HG03442 (cell line): ENCODE data around the gene TOMM70.
"Not testable (repeated sequence)": the region's sequence is repeated elsewhere in the genome, so short reads cannot be mapped to it uniquely, and the experiment has no call there.

Source experiments
- ATAC-seq: cut with Tn5 transposase; IDR thresholded peaks from one replicate; pipeline ENCODE4 v1.9.1; 2021; ENCODE audit warnings: mild to moderate bottlenecking, moderate library complexity; ENCODE audit not compliant: unreplicated experiment

The TOMM70 gene

DNA sequence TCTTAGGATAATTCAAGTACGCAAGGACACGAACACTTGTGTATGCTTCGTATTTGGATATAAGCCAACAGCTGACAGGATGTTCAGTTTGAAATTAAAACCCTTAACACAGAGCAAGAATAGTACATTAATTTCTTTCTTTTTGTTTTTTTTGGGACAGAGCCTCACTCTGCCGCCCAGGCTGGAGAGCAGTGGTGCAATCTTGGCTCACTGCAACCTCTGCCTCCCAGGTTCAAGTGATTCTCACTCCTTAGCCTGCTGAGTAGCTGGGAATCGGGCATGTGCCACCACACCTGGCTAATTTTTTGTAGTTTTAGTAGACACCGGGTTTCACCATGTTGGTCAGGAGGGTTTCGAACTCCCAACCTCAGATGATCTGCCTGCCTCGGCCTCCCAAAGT lies 32.4 kb downstream of the TOMM70 start:
- ATAC-seq = no peak

DNA sequence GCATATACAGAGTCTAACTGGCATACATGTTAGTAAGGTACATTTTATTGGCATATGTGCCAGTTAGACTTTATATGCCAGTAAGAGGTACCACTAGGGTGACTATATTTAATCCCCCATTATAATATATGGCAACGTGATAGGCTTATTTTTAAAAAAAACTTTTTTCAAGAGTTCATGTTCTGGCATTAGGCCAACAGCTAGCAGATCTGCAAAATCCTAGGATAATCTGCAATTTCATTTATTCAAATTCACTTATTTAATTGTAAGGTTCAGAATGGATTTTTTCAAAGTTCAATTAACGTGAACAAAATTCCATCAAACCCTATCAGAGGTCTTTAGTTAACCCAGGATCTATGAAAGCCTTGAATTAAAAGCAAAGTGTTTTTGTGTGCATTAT lies 34.5 kb downstream of the TOMM70 start:
- ATAC-seq = no peak

DNA sequence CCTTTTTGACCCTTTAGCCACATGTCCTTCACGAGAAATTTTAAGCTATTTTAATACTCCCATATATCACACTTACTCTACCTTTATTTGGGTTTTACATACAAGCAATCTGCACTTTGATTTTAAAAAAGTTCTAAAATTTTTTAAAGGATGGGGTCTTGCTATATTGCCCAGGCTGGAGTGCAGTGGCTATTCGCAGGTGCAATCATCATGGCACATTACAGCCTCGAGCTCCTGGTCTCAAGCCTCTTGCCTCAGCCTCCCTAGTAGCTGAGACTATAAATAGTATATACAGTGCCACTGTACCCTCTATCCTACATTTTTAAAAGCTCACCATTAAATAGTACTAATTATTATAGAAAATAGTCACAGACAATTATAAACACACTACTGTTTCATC lies 36.5 kb downstream of the TOMM70 start:
- ATAC-seq = no peak

DNA sequence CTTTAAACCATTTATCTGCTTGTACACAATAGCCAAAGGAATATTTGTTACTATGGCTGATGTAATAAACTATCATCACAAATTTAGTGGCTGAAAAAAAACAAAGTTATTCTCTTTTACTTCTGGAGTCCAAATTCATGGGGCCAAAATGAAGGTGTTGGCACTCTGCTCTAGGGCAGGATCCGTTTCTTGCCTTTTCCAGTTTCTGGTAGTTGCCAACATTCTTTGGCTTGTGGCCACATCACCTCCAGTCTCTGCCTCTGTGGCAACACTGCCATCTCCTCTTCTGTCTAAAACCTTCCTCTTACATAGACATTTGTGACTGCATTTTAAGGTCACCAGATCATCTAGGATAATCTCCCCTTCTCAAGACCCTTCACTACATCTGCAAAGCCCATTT lies 39.0 kb downstream of the TOMM70 start:
- no peak for ATAC-seq

DNA sequence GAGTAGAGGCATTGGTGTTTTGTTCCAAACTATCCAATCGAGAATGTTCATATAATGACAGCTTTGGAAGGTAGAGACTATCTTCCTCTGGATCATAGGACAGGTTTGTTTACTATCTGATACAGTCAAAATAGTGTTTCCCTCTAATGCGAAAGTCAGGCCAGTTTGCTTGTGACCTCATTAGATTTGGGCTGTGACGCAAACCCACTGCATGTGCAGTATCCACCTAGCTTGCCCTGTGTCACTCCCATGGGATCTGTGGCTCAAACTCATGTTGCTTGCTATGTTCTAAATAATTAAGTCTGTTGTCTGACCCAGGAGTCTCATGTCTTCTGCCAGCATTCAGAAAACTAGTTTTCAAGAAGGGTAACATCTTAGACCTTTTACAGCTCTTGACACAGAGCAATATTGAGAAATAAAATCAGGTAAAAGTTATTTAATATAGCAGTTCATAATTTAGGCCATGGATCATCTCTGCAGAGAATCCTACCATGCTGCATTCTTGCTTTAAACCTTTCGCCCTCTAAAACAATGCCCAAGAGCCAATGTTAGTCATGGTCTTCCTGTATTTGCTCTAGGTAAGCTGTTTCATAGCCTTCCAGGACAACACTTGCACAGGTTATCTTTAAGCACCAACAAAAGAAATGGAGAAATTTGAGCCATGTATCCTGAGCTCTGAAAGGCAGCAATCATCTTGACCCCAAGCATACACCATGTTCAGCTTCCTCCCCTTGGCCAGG lies 40.0 kb downstream of the TOMM70 start:
- no peak for ATAC-seq

DNA sequence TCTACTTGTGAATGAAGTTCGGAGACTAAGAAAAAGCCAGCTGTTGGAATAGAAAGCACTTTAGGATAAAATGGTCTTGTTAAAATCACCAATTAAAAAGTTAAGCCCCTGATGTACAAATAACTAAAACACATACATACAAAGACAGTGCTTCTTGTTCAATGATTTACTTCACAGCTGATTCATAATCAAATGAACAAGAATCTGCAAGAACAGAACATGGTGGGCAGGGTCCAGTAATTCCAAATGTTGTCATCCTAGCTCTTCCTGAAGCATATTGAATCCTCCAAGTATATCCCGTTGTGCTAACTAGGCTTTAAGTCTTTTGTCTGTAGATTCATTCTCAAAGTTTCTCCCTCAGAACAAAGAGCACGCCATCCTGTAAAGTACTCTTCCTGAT lies 41.9 kb downstream of the TOMM70 start:
- ATAC-seq = no peak

DNA sequence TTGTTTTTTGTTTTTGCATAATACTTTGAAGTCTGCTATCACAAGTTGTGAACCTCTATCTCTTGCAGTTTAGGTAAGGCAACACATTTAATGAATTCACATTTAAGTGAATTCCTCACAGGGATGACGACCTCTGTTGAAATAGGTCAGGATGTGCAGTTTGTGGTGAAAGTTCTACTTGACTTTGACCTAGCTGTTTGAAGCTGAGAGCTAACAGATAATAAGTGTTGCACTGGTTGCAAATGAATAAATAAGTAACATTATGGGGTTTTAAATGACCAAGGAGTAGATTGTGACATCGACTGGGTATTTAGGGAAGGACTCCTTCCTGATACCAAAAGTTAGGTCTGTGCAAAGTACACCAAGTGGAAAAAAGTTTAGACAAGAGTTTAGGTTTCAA lies 42.5 kb downstream of the TOMM70 start:
- no peak for ATAC-seq

DNA sequence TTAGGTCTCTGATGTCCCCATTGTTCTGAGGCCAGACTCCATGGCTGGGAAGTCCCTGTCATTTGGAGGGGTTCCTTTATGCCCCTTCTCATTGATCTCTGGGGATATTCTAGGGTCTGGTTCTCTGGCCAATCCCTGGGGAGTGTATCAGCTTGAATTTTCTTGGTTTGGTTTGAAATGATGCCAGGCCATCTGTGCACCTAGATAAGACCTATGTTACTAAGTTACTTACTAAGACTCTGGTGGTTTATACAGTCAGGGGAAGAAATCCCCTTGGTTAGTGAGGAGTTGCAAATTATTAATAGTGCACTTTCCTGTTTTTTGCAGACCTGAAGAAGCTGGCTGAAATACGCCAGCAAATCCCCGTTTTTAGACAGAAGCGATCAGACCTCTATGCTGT lies 46.0 kb downstream of the TOMM70 start:
- no peak for ATAC-seq

DNA sequence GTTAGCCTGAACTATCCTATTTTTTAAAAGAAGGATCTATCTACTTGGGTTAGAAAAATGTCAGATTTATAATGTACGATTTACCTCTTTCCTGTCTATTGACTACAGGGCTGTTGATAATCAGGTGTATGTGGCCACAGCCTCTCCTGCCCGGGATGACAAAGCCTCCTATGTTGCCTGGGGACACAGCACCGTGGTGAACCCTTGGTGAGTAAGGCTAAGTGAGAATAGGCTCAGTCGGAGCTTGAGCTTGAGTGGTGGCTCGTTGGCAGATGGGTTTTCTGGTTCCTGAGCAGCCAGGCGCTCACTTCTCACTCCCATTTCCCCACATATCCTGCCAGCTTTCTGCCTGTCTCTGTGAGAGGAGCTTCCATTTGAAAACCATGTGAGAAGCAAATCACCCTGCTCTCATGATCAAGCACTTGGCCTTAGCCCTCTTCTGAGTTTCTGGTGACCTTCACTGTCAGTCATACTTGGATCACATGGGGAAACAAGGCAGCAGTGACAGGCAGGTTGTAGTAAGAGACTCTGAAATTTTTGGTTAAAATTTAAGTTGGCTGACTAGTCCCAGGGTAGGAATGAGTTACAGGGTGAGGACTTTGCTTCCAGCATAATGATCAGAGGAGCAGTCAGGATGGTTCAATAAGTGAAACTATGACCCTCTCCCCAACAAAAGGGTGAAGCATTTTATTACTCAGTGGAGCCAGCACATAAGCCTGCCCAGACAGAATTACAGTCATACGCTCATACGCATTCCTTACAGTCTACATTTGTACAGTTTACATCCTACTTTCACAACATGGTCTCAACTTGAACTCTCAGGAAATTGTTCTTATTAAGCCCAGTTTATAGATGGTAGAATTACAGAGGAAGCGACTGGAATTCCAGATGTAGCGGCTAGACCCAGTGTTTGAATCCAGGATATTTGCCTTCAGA lies 48.3 kb downstream of the TOMM70 start:
- no peak for ATAC-seq

DNA sequence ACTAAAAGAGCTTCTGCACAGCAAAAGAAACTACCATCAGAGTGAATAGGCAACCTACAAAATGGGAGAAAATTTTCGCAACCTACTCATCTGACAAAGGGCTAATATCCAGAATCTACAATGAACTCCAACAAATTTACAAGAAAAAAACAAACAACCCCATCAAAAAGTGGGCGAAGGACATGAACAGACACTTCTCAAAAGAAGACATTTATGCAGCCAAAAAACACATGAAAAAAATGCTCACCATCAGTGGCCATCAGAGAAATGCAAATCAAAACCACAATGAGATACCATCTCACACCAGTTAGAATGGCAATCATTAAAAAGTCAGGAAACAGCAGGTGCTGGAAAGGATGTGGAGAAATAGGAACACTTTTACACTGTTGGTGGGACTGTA lies 49.1 kb downstream of the TOMM70 start:
- ATAC-seq = not testable (repeated sequence)

DNA sequence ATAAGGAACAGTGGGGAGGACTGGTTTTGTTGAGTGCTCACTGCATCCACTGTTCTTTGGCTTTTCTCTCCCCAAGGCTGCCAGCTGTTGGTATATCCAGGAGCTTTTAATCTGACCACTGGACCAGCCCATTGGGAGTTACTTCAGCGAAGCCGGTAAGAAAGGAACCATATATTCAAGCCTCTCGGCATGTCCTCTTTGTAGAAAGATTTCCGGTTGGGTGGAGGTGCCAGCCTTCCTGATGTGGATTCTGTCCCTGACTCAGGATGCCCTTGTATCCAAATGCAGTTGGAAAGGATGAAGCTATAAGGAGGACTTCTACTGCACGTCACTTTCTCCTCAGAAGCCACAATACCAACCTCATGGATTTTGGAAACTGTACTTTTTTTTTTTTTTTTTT lies 52.2 kb downstream of the TOMM70 start:
- no peak for ATAC-seq

DNA sequence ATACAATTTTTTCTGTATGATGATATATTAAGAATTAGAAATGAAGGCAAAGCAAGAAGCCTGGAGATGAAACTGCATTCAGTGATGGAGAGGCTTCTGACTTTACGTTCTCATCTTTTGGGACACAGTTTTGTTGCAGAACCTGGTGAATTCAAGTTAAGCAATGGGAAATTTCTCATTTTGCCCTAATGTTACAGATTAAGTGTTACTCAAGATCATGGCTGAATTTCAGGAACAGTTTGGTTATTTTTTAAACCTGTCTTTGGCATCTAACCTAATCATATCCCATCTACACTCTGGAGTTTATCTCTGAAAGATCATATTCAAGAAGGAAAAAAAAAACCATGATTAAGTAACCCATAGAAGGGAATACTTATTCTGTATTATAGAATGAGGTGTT lies 60.4 kb downstream of the TOMM70 start:
- no peak for ATAC-seq

DNA sequence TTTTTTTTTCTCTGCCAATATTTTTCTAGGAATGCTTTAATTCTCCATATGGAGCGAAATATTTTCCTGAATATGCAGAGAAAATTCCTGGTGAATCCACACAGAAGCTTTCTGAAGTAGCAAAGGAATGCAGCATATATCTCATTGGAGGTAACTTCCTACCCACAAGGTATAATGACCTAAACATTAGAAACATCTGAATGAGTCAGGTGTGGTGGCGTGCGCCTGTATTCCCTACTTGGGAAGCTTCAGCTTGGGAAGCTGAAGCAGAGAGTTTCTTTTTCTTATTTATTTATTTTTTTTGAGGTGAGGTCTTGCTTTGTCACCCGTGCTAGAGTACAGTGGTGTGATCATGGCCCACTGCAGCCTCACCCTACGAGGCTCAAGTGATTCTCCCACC lies 61.1 kb downstream of the TOMM70 start:
- ATAC-seq = no peak

DNA sequence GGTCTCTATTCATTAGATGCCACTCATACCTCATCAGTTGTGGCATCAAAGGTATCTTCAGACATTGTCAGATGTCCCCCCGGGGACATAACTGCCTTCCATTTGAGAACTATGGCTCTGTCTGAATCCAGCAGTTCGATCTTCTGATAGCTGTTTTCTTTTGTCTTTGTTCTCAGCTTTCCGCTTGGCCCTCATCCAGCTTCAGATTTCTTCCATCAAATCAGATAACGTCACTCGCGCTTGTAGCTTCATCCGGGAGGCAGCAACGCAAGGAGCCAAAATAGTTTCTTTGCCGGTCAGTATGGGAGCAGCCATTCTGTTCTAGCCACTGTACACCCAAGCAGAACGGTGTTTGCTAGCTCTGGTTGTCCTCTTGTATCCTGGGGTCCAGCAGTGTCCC lies 62.0 kb downstream of the TOMM70 start:
- ATAC-seq = no peak

DNA sequence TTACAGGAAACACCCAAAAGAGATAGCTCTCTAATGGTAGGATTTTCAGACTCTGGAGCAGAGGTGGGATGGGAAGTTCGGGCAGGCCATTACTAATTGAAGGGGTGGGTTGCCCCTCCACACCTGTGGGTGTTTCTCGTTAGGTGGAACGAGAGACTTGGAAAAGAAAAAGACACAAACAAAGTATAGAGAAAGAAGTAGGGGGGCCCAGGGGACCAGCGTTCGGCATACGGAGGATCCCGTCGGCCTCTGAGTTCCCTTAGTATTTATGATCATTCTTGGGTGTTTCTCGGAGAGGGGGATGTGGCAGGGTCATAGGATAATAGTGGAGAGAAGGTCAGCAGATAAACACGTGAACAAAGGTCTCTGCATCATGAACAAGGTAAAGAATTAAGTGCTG lies 64.7 kb downstream of the TOMM70 start:
- ATAC-seq = not testable (repeated sequence)

DNA sequence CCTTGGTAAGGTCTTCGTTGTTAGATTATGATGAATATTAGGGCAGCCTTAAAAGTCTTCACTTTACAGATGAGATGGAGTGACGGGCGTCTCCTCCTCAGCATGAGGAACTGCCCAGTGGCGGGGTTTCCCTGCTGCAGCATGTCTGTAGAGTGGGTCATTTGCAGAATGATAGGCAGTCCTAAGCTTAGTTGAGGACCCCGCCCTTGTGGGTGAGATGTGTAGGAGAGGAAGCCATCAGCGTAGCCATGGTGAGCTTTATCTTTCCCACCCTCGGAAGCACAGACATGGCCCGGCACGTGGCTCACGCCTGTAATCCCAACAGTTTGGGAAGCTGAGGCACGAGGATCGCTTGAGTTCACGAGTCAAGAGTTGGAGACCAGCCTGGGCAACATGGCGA lies 65.5 kb downstream of the TOMM70 start:
- ATAC-seq = peak; percentile 42

DNA sequence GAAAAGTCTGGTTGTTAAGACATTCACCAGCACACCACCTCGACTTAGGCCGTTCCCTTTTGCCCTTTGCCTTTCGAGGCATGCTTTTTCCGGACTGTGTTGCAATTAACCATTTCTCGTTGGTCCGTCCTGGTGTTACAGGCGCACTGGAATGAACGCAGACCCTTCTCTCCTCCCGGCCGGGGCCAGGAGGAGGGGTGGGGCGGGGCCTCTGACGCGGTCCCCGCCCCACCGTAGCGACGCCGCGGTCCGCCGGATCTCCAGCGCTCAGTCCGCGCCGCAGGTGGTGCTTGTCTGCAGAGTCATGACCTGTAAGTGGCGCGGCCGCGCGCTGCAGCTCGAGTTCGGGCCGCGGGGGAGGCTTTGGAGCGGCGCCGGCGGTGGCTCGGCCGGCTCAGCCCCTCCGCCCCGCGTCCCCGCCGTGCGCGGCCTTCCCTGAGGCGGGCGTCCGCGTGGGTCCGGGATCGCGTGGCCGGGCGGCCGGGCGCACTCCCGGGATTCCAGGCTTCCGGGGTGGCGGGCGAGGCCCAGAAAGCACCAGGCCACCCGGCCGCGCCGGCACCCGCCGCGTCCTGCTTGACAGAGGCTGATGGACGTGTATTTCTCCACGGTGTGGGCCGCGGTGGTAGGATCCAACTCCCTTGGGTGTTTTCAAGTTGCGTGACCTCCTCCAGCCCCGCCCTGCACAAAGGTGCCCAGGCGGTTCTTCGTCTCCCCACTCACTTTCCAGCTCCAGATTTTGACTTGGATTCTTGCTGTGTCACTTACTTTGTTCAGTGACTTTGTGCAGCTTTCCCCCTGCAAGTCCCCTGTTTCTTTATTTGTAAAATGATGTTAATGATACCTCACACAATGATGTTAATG lies 66.2 kb downstream of the TOMM70 start, which contains the start of gene NIT2:
TSS of gene NIT2 (plus strand) at position 270 of the 864 bp plus-strand sequence. CDS start at position 305, 35 bp downstream.
- ATAC-seq = peak; percentile 95

DNA sequence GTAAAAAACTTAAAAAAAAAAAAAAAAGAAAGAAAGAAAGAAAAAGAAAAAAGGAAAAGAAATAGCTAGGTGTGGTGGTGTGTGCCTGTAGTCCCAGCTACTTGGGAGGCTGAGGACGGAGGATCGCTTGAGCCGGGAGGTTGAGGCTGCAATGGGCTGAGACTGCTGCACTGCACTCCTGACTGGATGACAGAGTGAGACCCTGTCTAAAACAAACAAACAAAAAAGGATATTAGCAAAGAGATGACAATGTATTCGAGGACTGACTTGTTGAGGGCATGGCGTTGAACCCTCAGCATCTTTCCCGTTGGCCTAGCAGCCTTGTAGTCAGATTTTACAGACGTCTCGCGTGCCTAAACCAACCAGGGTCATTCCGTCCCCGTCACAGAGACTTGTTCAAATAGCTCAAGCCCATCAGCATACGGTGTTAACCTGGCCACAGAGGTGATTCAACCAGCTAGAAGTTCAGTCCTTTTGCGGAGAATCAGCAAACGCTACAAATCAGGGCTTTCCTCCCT lies 66.9 kb downstream of the TOMM70 start:
- peak; percentile 15 for ATAC-seq

DNA sequence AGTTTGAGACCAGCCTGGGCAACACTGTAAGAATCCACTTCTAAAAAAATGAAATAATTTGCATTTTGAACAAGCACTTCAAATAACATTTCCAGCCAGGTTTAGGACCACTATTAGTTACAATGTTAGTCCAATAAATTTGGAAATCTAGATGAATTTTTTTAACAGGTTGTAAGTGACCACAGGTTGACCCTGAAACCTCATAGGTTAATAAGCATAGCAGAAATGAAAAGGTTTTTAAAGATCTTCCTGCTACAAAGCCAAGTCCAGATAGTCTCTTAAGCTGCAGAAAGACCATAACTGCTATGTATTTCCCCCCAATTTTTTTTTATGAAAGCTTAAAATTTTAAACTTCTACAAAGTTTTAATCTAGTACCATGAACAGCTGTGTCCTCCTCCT lies 67.8 kb downstream of the TOMM70 start:
- no peak for ATAC-seq

DNA sequence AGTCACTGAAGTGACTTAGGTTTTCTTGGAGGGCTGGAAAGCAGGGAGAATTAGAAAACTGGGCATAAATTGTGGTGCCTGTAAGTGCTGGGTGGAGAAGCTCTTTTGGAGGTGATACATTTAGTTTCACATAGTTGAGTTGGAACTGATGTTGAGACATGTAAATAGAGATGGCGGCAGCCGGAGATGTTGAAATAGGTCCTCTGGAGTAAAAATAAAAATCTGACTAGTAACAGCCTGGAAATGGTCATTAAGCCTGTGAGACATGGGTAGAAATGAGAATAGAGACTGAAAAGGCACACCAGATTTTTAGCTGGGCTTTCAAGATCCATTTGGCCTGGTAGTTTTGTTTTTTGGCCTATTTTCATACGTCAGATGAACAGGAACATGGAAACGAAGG lies 69.2 kb downstream of the TOMM70 start:
- ATAC-seq = no peak

DNA sequence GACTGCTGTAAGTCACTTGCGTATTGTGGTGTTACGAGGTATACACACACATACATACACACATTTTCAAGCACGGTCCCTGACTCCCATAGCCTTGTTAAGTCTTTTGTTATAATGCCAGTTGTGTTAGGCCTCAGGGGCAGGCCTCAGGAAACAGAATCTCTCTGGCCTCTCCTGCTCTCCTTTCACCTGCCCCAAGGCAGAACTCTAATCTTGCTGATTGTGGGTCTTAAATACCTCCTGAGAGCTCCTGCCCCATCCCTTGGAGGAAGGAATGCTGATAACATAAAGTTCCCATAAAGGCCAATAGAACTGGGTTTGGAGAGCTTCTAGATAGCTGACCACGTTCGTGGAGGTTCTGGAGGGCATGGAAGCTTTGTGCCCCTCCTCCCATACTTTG lies 70.2 kb downstream of the TOMM70 start:
- no peak for ATAC-seq
